Prostate gland (tissue), 2 donors: ENCODE results near the gene STXBP5L. TPM values are rescaled to one million over a fixed set of nuclear protein-coding genes. Genes with fewer than 3 reads are reported as not detected.
"Not testable (repeated sequence)": the region's sequence is repeated elsewhere in the genome, so short reads cannot be mapped to it uniquely, and the experiment has no call there.

Experiments
- DNase-seq: peaks from one replicate; pipeline ENCODE4 v3.0.0-alpha.2; 2019; ENCODE audit warnings: low spot score
- H3K27ac ChIP-seq, 2 donors: fragments of 200-600 bp; sonication (generic); 2 replicates each; pipeline ENCODE4 v1.5.1; 2017 to 2019
- H3K27me3 ChIP-seq: fragments of 200-600 bp; sonication (generic); replicated peaks from 2 replicates; pipeline ENCODE4 v1.5.1; 2019; ENCODE audit not compliant: insufficient read depth
- H3K36me3 ChIP-seq, 2 donors: fragments of 200-600 bp; sonication (generic); 1 replicate in 1 of 2; 2 replicates in 1 of 2; pipeline versions ENCODE4 v1.5.1 to v1.8.1; 2017 to 2019
- H3K4me1 ChIP-seq: fragments of 200-600 bp; sonication (generic); replicated peaks from 2 replicates; pipeline ENCODE4 v1.5.1; 2019
- H3K4me3 ChIP-seq, 2 donors: fragments of 200-600 bp; sonication (generic); 2 replicates each; pipeline ENCODE4 v1.5.1; 2017 to 2019
- H3K9me3 ChIP-seq: fragments of 200-600 bp; sonication (generic); 2 replicates; pipeline ENCODE4 v1.5.1; 2017
- POLR2A ChIP-seq: fragments of 450-650 bp; IDR thresholded peaks from one replicate; pipeline ENCODE4 v1.6.1; 2016; ENCODE audit warnings: antibody characterized with exemption, mild to moderate bottlenecking
- POLR2AphosphoS5 ChIP-seq: sonication (generic); formaldehyde crosslinking; IDR thresholded peaks from one replicate; pipeline ENCODE4 v1.6.1; 2017; ENCODE audit warnings: antibody characterized with exemption
- WGBS: methylation state at CpG from one replicate; pipeline ENCODE4 v1.1.5; 2018; 5-methylcytosine and 5-hydroxymethylcytosine counted together
- intact Hi-C: fragments of 100-400 bp; cut with DNase I; formaldehyde crosslinking; loops from one replicate; pipeline ENCODE4 v1.14.2; 2022
- total RNA-seq, 2 donors: library from RNA; depleted of rRNA; stranded (reverse); fragments of >200 nt; gene quantifications; one replicate each; pipeline ENCODE4 v1.1.0, GENCODE V29; 2016
- TF ChIP-seq, protein P1 (sequence below), 4 experiments: fragments of 200-600 bp in 2 of 4; fragments of 450-650 bp in 2 of 4; sonication (generic) in 2 of 4; IDR thresholded peaks; 1 replicate in 3 of 4; 2 replicates in 1 of 4; pipeline ENCODE4 v1.5.1; 2016 to 2019; ENCODE audit warnings: antibody characterized with exemption in 4 of 4, mild to moderate bottlenecking in 2 of 4, moderate library complexity in 2 of 4

Gene STXBP5L
- total RNA-seq, 2 donors from 2014 or later: 2.6 to 4.8 TPM

DNA sequence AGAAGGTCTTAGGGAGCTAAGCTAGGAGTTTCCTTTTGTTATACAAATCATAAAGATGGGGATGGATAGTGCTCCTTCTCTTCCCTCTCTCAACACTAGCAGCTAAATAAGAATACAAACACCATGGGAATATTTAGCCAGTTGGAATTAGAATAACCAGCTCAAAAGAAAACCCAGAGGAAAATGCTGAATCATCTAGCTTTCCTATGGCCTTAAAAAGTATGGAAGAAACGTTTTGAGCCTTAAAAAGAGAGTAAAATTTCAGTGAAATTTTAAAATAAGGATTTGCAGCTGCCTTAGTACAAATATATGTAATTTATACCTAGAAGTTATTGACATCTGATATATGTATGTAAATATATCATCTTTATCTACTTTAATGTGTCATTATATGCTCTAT is 245.8 kb downstream of the STXBP5L start:
- DNase-seq: no peak
- Histone ChIP-seq H3K4me1 (no peaks in the 10 kb centered on the region), H3K27me3 (no peaks in the 10 kb centered on the region), H3K9me3 (no peaks in the 10 kb centered on the region), H3K27ac (no peak overlapping the region), H3K4me3 (no peak overlapping the region), H3K36me3 (no peaks in the 10 kb centered on the region)
- intact Hi-C loops: no loop called here
- 24% methylated on average over 1 of the region's 1 CpG for WGBS
- TF ChIP-seq POLR2A (no peak), POLR2AphosphoS5 (no peak)
- TF ChIP-seq, protein P1, sequence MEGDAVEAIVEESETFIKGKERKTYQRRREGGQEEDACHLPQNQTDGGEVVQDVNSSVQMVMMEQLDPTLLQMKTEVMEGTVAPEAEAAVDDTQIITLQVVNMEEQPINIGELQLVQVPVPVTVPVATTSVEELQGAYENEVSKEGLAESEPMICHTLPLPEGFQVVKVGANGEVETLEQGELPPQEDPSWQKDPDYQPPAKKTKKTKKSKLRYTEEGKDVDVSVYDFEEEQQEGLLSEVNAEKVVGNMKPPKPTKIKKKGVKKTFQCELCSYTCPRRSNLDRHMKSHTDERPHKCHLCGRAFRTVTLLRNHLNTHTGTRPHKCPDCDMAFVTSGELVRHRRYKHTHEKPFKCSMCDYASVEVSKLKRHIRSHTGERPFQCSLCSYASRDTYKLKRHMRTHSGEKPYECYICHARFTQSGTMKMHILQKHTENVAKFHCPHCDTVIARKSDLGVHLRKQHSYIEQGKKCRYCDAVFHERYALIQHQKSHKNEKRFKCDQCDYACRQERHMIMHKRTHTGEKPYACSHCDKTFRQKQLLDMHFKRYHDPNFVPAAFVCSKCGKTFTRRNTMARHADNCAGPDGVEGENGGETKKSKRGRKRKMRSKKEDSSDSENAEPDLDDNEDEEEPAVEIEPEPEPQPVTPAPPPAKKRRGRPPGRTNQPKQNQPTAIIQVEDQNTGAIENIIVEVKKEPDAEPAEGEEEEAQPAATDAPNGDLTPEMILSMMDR (IDR thresholded peaks at IDR 0.05): no peak

GRCh38 chr3:121155028-121155427 is 247.0 kb downstream of the STXBP5L start:
- no peak for DNase-seq
- intact Hi-C loops: no loop called here
- Histone ChIP-seq H3K4me1 (no peaks in the 10 kb centered on the region), H3K27me3 (no peaks in the 10 kb centered on the region), H3K27ac (no peak overlapping the region), H3K9me3 (no peaks in the 10 kb centered on the region), H3K36me3 (no peaks in the 10 kb centered on the region), H3K4me3 (no peak overlapping the region)
- 80% methylated on average over 1 of the region's 1 CpG for WGBS
- TF ChIP-seq, protein P1 (IDR thresholded peaks at IDR 0.05): no peak
- no peak for TF ChIP-seq POLR2AphosphoS5

GRCh38 chr3:121165397-121165837 is 257.4 kb downstream of the STXBP5L start:
- Histone ChIP-seq H3K27me3 (no peaks in the 10 kb centered on the region), H3K4me3 (no peak overlapping the region), H3K36me3 (no peaks in the 10 kb centered on the region), H3K9me3 (no peaks in the 10 kb centered on the region), H3K27ac (no peak overlapping the region), H3K4me1 (no peaks in the 10 kb centered on the region)
- intact Hi-C loops: no loop called here
- DNase-seq: no peak
- 25% methylated on average over 7 of the region's 7 CpGs for WGBS
- TF ChIP-seq POLR2AphosphoS5 (no peak), POLR2A (no peak)

DNA sequence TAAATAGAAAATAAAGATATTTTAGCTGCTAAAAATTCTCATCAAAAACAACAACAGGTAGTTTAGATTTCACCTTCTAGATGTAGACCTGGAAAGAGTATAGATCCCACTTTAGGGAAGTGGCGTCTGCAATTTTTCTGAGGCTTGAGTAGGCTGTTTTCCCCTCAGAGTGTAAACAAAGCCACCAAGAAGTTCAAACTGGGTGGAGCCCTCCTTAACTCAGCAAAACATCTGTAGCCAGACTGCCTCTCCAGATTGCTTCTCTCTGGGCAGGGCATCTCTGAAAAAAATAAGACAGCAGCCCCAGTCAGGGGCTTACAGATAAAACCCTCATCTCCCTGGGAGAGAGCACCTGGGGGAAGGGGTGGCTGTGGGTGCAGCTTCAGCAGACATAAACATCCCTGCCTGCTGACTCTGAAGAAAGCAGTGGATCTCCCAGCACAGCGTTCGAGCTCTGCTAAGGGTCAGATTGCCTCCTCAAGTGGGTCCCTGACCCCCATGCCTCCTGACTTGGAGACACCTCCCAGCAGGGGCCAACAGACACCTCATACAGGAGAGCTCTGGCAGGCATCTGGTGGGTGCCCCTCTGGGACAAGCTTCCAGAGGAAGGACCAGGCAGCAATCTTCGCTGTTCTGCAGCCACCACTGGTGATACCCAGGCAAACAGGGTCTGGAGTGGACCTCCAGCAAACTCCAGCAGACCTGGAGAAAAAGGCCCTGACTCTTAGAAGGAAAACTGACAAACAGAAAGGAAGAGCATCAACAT is 259.6 kb downstream of the STXBP5L start:
- H3K27ac ChIP-seq: no peak overlapping the region
- intact Hi-C loops: no loop called here
- H3K4me1 ChIP-seq: no peaks in the 10 kb centered on the region
- no peak overlapping the region for H3K4me3 ChIP-seq
- no peaks in the 10 kb centered on the region for H3K27me3 ChIP-seq
- TF ChIP-seq POLR2A: no peak
- TF ChIP-seq, protein P1 (IDR thresholded peaks at IDR 0.05): no peak
- no peak for TF ChIP-seq POLR2AphosphoS5
- WGBS: 83% methylated on average over 4 of the region's 4 CpGs
- H3K9me3 ChIP-seq: no peaks in the 10 kb centered on the region
- H3K36me3 ChIP-seq: no peaks in the 10 kb centered on the region
- no peak for DNase-seq

- intact Hi-C loops: no loop called here
- no peaks in the 10 kb centered on the region for H3K4me1 ChIP-seq
- DNase-seq: no peak
- no peak overlapping the region for H3K27ac ChIP-seq
- no peaks in the 10 kb centered on the region for H3K27me3 ChIP-seq
- no peak overlapping the region for H3K4me3 ChIP-seq
- no peaks in the 10 kb centered on the region for H3K9me3 ChIP-seq
- no peaks in the 10 kb centered on the region for H3K36me3 ChIP-seq
- no peak for TF ChIP-seq POLR2AphosphoS5
- TF ChIP-seq, protein P1 (IDR thresholded peaks at IDR 0.05): no peak
- TF ChIP-seq POLR2A: no peak
Observed at GRCh38 chr3:121175083-121175482, 267.1 kb downstream of the STXBP5L start.

GRCh38 chr3:121190626-121191025 is 282.6 kb downstream of the STXBP5L start:
- H3K27ac ChIP-seq, H3K9me3 ChIP-seq, intact Hi-C loops, H3K36me3 ChIP-seq, H3K4me1 ChIP-seq, DNase-seq, H3K4me3 ChIP-seq, H3K27me3 ChIP-seq: not testable (repeated sequence)
- 91% methylated on average over 25 of the region's 26 CpGs for WGBS
